Measurements from ENCODE around the gene ITPRID2.

ITPRID2 gene

GRCh38 chr2:181879295-181879694 is 12.2 kb upstream of the ITPRID2 start:
- DNase-seq (ENCODE audit: low read depth in 1 of 2, low spot score in 1 of 2), result no peak

- DNase-seq (ENCODE audit: low read depth in 1 of 2, low spot score in 1 of 2), result no peak
Observed at GRCh38 chr2:181882246-181883020, 9.1 kb upstream of the ITPRID2 start.

DNA sequence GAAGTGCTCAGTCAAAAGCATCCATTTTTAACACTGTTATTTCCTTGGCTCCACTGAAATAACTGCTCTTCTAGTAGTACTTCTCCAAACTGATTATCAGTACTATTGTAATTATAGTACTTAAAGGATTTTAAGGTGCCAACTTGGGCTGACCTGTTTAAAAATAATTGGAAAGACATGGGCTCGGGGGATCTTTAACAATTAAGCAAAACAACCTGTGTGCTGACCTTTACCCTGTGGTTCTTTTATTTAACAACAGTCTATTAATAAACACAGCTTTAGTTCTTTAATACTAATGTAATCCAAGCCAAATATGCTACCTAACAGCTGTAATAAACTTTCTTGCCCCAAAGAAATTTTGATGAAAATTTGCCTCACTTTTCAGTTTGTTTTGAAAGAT is 6.9 kb upstream of the ITPRID2 start:
- DNase-seq (ENCODE audit: low read depth in 1 of 2, low spot score in 1 of 2), result no peak

- DNase-seq (ENCODE audit: low read depth in 1 of 2, low spot score in 1 of 2), result no peak
Observed at GRCh38 chr2:181885096-181885495, 6.4 kb upstream of the ITPRID2 start.

- DNase-seq (ENCODE audit: low read depth in 1 of 2, low spot score in 1 of 2), result no peak
Observed at GRCh38 chr2:181886192-181886591, 5.3 kb upstream of the ITPRID2 start.

- DNase-seq (ENCODE audit: low read depth in 1 of 2, low spot score in 1 of 2), result no peak
Observed at GRCh38 chr2:181887045-181887444, 4.5 kb upstream of the ITPRID2 start.

GRCh38 chr2:181889776-181890175 is 1.8 kb upstream of the ITPRID2 start:
- DNase-seq (ENCODE audit: low read depth in 1 of 2, low spot score in 1 of 2), result no peak

- DNase-seq (ENCODE audit: low read depth in 1 of 2, low spot score in 1 of 2), result no peak
Observed at GRCh38 chr2:181890271-181890670, 1.3 kb upstream of the ITPRID2 start.

GRCh38 chr2:181891966-181892798 is 652 bp downstream of the ITPRID2 start:
- DNase-seq (ENCODE audit: low read depth in 1 of 2, low spot score in 1 of 2), result peak; percentile 22 to 33

GRCh38 chr2:181892799-181893435 is 1.4 kb downstream of the ITPRID2 start:
- no peak for DNase-seq (ENCODE audit: low read depth in 1 of 2, low spot score in 1 of 2)

DNA sequence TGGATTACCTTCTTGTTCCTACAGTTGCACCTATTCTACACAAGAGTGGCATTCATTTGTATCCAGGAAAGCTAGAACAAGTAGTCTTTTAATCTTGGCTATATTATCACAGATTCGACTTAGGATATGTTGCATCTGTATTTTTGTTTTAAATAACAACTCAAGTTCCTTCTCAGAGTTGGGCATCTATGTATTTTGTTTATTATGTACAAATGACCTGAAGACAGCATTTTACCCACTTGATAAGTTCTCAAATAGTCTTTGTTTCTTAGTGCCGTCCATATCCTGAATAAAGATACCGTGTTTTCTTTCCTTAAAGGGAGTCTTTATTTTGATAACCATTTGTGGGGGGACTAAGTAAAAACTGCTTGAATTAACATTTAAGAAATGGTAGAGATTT is 2.9 kb downstream of the ITPRID2 start:
- DNase-seq (ENCODE audit: low read depth in 1 of 2, low spot score in 1 of 2), result no peak

GRCh38 chr2:181895818-181896217 is 4.3 kb downstream of the ITPRID2 start:
- no peak for DNase-seq (ENCODE audit: low read depth in 1 of 2, low spot score in 1 of 2)

GRCh38 chr2:181896286-181896685 is 4.8 kb downstream of the ITPRID2 start:
- DNase-seq (ENCODE audit: low read depth in 1 of 2, low spot score in 1 of 2), result no peak

- DNase-seq (ENCODE audit: low read depth in 1 of 2, low spot score in 1 of 2), result no peak
Observed at GRCh38 chr2:181900007-181900651, 8.6 kb downstream of the ITPRID2 start.

DNA sequence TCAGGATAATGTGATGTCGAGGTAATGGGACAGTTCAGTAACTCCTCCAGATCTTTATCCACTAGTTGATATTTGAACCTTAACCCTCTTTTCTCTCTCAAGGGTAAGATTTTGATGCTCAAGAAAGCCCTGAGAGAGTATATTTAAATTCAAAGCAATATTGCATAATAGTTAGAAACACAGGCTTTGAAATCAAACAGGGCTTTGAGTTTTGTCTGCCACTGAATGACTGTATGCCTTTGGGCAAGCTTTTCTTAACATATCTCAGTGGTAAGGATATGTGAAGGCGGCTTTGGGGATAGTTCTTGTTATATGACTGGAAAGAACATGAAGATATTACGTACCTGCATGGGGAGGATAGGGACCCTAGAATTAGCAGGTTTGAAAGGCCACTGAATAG is 11.1 kb downstream of the ITPRID2 start:
- DNase-seq (ENCODE audit: low read depth in 1 of 2, low spot score in 1 of 2), result no peak

- DNase-seq (ENCODE audit: low read depth in 1 of 2, low spot score in 1 of 2), result no peak
Observed at GRCh38 chr2:181904022-181904632, 12.6 kb downstream of the ITPRID2 start.

GRCh38 chr2:181907057-181907456 is 15.5 kb downstream of the ITPRID2 start:
- no peak for DNase-seq (ENCODE audit: low read depth in 1 of 2, low spot score in 1 of 2)

DNA sequence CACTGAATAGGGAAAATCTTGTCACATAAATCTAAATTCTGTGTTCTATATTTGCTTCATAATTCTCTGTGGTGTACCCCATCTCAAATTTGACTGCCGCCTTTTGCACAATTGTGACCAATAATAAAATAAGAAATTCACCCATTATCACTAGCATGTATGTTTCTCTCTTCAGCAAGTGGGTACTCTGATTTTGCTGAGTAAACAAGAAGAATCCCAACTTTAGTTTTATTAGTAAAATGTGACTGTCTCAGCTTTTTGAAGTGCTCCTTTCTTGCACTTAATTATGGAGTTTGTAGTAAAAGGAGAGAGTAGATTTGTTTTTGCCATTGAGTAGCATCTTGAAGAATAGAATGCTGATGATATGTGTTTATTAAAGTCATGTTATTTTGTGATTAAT is 16.1 kb downstream of the ITPRID2 start:
- no peak for DNase-seq (ENCODE audit: low read depth in 1 of 2, low spot score in 1 of 2)

DNA sequence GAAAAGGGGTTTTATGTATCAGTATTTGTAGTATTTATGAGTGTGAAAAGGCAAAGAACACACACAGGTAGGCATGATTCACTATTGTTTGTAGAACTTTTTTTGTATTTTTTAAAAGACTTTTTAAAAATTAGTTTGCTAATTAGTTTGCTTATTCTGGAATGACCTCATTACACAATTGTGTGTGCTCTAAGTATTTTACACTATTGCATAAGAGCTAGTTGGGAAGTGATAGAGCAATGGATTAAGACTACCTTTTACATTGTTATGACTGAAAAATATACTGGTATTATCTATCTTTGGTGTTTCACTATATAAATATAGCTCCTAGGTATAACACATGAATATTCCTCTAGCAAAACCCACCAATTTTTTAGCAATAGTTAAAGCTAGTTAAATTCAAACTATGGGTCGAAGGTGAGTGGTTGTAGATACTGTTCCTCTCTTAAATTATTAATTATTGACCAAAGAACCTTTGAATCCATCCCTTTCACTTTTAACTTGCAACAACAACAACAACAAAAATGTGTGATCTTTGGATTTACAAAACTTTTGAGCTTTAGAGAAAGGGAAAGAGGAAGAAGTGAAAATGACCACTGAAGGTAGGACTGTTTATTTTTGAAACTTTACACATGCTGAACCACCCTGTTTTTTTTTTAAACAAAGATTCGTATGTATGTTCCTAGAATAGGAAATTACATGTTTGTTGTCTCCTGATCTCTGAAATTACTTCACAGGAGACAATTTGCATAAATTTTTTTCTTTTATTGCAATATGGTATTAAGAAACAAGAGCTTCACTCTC is 18.7 kb downstream of the ITPRID2 start:
- no peak for DNase-seq (ENCODE audit: low read depth in 1 of 2, low spot score in 1 of 2)

DNA sequence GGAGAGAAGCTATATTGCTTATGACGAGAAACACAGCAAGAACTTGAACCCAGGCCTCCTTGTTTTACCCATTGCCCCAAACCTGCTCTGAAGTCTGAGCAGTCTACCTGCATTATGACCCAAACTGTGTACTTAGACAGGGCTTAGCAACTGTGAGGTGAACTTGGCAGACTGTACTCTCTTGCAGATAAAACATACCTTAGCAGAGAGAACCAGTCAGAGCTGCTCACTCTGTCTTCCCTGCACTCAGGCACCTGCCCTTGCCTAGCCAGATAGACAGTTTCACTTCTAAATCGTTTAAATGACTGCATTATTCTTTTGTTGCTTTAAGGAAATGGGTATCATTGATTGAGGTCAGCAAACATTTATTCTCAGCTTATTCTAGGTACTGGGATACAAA is 20.3 kb downstream of the ITPRID2 start:
- no peak for DNase-seq (ENCODE audit: low read depth in 1 of 2, low spot score in 1 of 2)

All from stimulated activated CD4-positive, alpha-beta T cell treated with anti-CD3 and anti-CD28 coated beads, Interleukin-15, amount 100 ng/mL, for 1 hour (primary cell).